Esophagus muscularis mucosa (tissue), 4 donors: ENCODE data around the gene FCAMR.

Experiments
- EP300 ChIP-seq: sonication (generic); formaldehyde crosslinking; IDR thresholded peaks from one replicate; pipeline ENCODE4 v1.6.1; 2017; ENCODE audit warnings: antibody characterized with exemption
- POLR2A ChIP-seq: fragments of 450-650 bp; IDR thresholded peaks from one replicate; pipeline ENCODE4 v1.6.1; 2017; ENCODE audit warnings: antibody characterized with exemption, moderate library complexity, mild to moderate bottlenecking, low read depth
- POLR2AphosphoS5 ChIP-seq, 2 donors: sonication (generic); formaldehyde crosslinking; IDR thresholded peaks; one replicate each; pipeline ENCODE4 v1.6.1; 2017; ENCODE audit warnings: antibody characterized with exemption in 2 of 2
- TF ChIP-seq, protein P1 (sequence below), 3 experiments: fragments of 200-600 bp in 2 of 3; fragments of 450-650 bp in 1 of 3; sonication (generic) in 2 of 3; IDR thresholded peaks; one replicate each; pipeline ENCODE4 v1.5.1; 2017 to 2019; ENCODE audit warnings: antibody characterized with exemption in 3 of 3, mild to moderate bottlenecking in 2 of 3, moderate library complexity in 1 of 3

DNA sequence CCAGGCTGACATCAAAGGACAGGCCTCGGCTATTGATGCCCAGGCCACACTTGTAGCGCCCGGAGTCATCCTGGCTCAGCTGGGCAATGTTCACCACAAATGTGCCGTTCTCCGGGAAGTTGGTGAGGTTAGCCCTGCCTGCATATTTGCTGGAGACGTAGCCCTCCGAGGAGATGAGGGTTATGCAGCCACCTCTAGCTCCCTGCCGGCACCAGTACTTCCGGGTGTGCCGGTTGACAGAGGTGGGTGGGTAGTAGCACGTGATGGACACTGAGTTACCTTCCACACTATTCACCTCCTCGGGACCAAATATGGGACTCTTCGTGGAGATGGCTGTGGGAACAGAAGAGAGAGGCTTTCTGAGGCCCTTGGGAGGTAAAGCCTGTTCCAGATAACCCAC, 31.1 kb downstream of the FCAMR start:
- no peak for TF ChIP-seq POLR2A
- TF ChIP-seq, protein P1, sequence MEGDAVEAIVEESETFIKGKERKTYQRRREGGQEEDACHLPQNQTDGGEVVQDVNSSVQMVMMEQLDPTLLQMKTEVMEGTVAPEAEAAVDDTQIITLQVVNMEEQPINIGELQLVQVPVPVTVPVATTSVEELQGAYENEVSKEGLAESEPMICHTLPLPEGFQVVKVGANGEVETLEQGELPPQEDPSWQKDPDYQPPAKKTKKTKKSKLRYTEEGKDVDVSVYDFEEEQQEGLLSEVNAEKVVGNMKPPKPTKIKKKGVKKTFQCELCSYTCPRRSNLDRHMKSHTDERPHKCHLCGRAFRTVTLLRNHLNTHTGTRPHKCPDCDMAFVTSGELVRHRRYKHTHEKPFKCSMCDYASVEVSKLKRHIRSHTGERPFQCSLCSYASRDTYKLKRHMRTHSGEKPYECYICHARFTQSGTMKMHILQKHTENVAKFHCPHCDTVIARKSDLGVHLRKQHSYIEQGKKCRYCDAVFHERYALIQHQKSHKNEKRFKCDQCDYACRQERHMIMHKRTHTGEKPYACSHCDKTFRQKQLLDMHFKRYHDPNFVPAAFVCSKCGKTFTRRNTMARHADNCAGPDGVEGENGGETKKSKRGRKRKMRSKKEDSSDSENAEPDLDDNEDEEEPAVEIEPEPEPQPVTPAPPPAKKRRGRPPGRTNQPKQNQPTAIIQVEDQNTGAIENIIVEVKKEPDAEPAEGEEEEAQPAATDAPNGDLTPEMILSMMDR (IDR thresholded peaks at IDR 0.05), result no peak
- no peak for TF ChIP-seq EP300
- no peak for TF ChIP-seq POLR2AphosphoS5 (IDR thresholded peaks at IDR 0.05)
